Activated naive CD4-positive, alpha-beta T cell treated with anti-CD3 and anti-CD28 coated beads, Interleukin-2, amount 10 ng/mL, durations not matched to agents 7 days and 5 days (primary cell): ENCODE data around the gene SH3TC1.

Source experiments
- CTCF ChIA-PET: fragments of 350-600 bp; sonication (Branson Sonifier 250); formaldehyde crosslinking; loops from one replicate; lab custom pipeline; 2021; ENCODE audit warnings: antibody characterized with exemption; lab: Charles Lee
- DNase-seq: peaks from one replicate; pipeline ENCODE4 v3.0.0-alpha.2; 2020
- H3K27ac Mint-ChIP-seq: one replicate; pipeline ENCODE4 v1.8.0; 2021; ENCODE audit warnings: mild to moderate bottlenecking, moderate library complexity, mixed read lengths
- H3K27me3 Mint-ChIP-seq: one replicate; pipeline ENCODE4 v1.8.0; 2021; ENCODE audit warnings: mild to moderate bottlenecking, mixed read lengths
- H3K36me3 Mint-ChIP-seq: one replicate; pipeline ENCODE4 v1.8.0; 2021; ENCODE audit warnings: mixed read lengths
- H3K4me1 Mint-ChIP-seq: one replicate; pipeline ENCODE4 v1.8.0; 2021; ENCODE audit warnings: mixed read lengths
- H3K4me3 Mint-ChIP-seq: one replicate; pipeline ENCODE4 v1.8.0; 2021; ENCODE audit warnings: mild to moderate bottlenecking, moderate library complexity, mixed read lengths
- H3K9me3 Mint-ChIP-seq: one replicate; pipeline ENCODE4 v1.8.0; 2021; ENCODE audit warnings: mixed read lengths

SH3TC1 gene

GRCh38 chr4:8180310-8181093 is 18.6 kb upstream of the SH3TC1 start:
- CTCF ChIA-PET: interaction anchor here (1.1 to 1.2 kb wide), 2 partner anchors 13 to 62 kb away, joined by 3 read pairs; no protein-coding TSS in a partner anchor
- DNase-seq: no peak
- Mint-ChIP-seq H3K4me1 (no peaks in the 10 kb centered on the region), H3K4me3 (no peak overlapping the region), H3K27me3 (peaks cover 12% of the 10 kb centered on the region), H3K9me3 (peaks cover 3% of the 10 kb centered on the region), H3K27ac (no peak overlapping the region), H3K36me3 (no peaks in the 10 kb centered on the region)

- no peaks in the 10 kb centered on the region for H3K4me1 Mint-ChIP-seq
- CTCF ChIA-PET: interaction anchor here (0.6 kb wide), 1 partner anchor 380 kb away, joined by 3 read pairs; no protein-coding TSS in a partner anchor
- peaks cover 3% of the 10 kb centered on the region for H3K9me3 Mint-ChIP-seq
- no peak overlapping the region for H3K4me3 Mint-ChIP-seq
- H3K36me3 Mint-ChIP-seq: no peaks in the 10 kb centered on the region
- H3K27ac Mint-ChIP-seq: no peak overlapping the region
- peaks cover 12% of the 10 kb centered on the region for H3K27me3 Mint-ChIP-seq
- no peak for DNase-seq
Measured at GRCh38 chr4:8181119-8181518, 18.0 kb upstream of the SH3TC1 start.

DNA sequence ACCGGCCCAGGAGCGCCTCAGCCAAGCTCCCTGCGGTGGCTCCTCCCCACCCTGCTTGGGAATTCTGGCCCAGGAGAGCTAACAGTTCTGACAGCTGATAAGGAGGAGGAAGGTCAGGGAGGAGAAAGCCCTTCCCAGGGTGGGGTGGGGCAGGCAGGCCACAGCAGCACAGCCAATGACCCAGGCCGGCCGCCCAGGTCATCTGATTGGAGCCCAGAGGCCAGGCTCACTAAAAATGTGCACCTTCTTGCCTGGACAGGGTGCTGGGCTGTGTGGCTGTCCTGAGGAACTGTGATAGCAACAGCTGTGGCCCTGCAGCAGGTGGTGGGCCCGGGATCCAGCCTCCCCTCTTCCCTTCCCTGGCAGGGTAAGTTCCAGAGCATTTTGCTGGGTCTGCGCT is 17.2 kb upstream of the SH3TC1 start:
- H3K9me3 Mint-ChIP-seq: peaks cover 3% of the 10 kb centered on the region
- no peaks in the 10 kb centered on the region for H3K4me1 Mint-ChIP-seq
- CTCF ChIA-PET: no interaction called here
- H3K36me3 Mint-ChIP-seq: no peaks in the 10 kb centered on the region
- no peak overlapping the region for H3K4me3 Mint-ChIP-seq
- peaks cover 6% of the 10 kb centered on the region for H3K27me3 Mint-ChIP-seq
- no peak for DNase-seq
- H3K27ac Mint-ChIP-seq: no peak overlapping the region

GRCh38 chr4:8182294-8182693 is 16.8 kb upstream of the SH3TC1 start:
- no peak for DNase-seq
- H3K4me3 Mint-ChIP-seq: no peak overlapping the region
- peaks cover 3% of the 10 kb centered on the region for H3K9me3 Mint-ChIP-seq
- H3K27ac Mint-ChIP-seq: no peak overlapping the region
- peaks cover 3% of the 10 kb centered on the region for H3K27me3 Mint-ChIP-seq
- no peaks in the 10 kb centered on the region for H3K4me1 Mint-ChIP-seq
- CTCF ChIA-PET: no interaction called here
- no peaks in the 10 kb centered on the region for H3K36me3 Mint-ChIP-seq

- no peaks in the 10 kb centered on the region for H3K36me3 Mint-ChIP-seq
- peaks cover 3% of the 10 kb centered on the region for H3K9me3 Mint-ChIP-seq
- no peak overlapping the region for H3K4me3 Mint-ChIP-seq
- no peak overlapping the region for H3K27ac Mint-ChIP-seq
- no peak for DNase-seq
- CTCF ChIA-PET: no interaction called here
- peaks cover 3% of the 10 kb centered on the region for H3K27me3 Mint-ChIP-seq
- no peaks in the 10 kb centered on the region for H3K4me1 Mint-ChIP-seq
Measured at GRCh38 chr4:8182858-8183725, 16.0 kb upstream of the SH3TC1 start.

GRCh38 chr4:8184061-8184460 is 15.0 kb upstream of the SH3TC1 start:
- Mint-ChIP-seq H3K9me3 (peaks cover 3% of the 10 kb centered on the region), H3K36me3 (no peaks in the 10 kb centered on the region), H3K27ac (no peak overlapping the region), H3K4me1 (no peaks in the 10 kb centered on the region), H3K4me3 (no peak overlapping the region), H3K27me3 (peaks cover 3% of the 10 kb centered on the region)
- DNase-seq: no peak
- CTCF ChIA-PET: no interaction called here

GRCh38 chr4:8185295-8185694 is 13.8 kb upstream of the SH3TC1 start:
- Mint-ChIP-seq H3K4me3 (no peak overlapping the region), H3K36me3 (no peaks in the 10 kb centered on the region), H3K9me3 (peaks cover 3% of the 10 kb centered on the region), H3K4me1 (no peaks in the 10 kb centered on the region), H3K27me3 (peaks cover 8% of the 10 kb centered on the region), H3K27ac (no peak overlapping the region)
- CTCF ChIA-PET: no interaction called here
- no peak for DNase-seq

DNA sequence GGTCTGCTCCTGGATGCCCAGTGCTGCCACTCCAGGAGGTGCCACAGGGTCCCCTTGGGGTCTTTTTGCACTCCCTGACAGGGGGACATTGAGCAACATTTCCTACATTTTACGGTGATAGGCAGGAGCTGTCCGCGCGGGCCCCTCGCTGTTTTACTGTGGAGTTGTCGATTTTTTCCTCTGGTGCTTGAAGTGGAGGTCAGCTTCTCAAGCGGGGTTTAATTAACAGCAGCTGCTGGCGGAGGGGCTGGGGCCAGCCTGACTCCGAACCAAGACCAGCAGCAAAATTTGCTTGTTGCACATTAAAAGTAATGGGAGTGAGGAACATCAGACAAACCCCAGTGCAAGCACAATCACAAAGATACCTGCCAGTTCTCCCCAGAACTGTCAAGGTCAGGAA is 13.2 kb upstream of the SH3TC1 start:
- CTCF ChIA-PET: no interaction called here
- Mint-ChIP-seq H3K9me3 (peaks cover under 1% of the 10 kb centered on the region), H3K4me1 (no peaks in the 10 kb centered on the region), H3K36me3 (no peaks in the 10 kb centered on the region), H3K27me3 (peaks cover 8% of the 10 kb centered on the region), H3K4me3 (no peak overlapping the region), H3K27ac (no peak overlapping the region)
- no peak for DNase-seq

- Mint-ChIP-seq H3K9me3 (no peaks in the 10 kb centered on the region), H3K36me3 (no peaks in the 10 kb centered on the region), H3K4me1 (no peaks in the 10 kb centered on the region), H3K4me3 (no peak overlapping the region), H3K27me3 (peaks cover 10% of the 10 kb centered on the region), H3K27ac (no peak overlapping the region)
- no peak for DNase-seq
- CTCF ChIA-PET: no interaction called here
Measured at GRCh38 chr4:8188085-8188484, 11.0 kb upstream of the SH3TC1 start.

GRCh38 chr4:8188743-8189550 is 10.1 kb upstream of the SH3TC1 start:
- no peak overlapping the region for H3K4me3 Mint-ChIP-seq
- H3K27ac Mint-ChIP-seq: no peak overlapping the region
- no peaks in the 10 kb centered on the region for H3K4me1 Mint-ChIP-seq
- no peaks in the 10 kb centered on the region for H3K36me3 Mint-ChIP-seq
- peaks cover 18% of the 10 kb centered on the region for H3K27me3 Mint-ChIP-seq
- CTCF ChIA-PET: interaction anchor here (0.9 kb wide), 1 partner anchor 10 kb away, joined by 3 read pairs; no protein-coding TSS in a partner anchor
- DNase-seq: no peak
- no peaks in the 10 kb centered on the region for H3K9me3 Mint-ChIP-seq

DNA sequence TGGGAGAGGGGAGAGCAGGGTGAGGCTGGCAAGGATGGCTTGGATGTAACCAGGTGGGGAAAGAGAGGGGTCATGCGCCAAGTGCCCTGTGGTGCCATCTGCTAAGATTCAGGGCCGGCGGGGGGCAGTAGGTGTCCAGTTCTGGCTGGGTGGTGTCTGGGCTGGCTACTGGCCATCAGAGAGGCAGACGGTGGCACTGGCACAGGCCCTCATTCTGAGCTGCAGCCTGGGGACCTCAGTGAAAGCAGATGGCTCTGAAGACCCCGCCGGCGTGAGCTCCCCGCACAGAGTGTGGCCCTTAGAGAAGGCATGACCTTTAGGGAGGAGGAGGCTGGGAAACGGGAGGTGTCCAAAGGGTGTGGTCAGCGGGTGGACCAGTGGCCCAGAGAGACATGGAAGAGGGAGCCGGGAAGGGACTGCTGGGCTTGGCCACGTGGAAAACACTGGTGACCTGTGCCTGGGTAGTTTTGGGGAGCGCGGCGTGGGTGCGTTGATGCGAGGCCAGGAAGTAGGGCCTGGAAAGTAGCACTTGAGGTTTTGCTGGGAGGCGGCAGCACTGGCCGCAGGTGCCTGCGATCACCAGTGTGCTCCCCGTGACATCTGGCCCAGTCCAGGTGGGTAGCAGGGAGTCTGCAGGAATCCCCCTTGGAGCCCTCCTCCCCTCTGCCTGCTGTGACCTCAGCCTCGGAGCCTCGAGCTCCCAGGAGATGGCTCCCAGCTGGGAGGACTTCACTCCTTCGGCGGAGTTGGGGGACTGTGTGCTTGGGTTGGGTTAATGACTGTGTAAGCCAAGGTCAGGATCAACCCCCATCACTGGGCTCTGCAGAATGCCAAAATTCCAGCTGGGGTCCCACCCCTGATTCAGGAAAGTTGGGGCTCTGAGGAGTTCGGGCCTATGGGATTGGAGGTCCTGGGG is 9.3 kb upstream of the SH3TC1 start:
- no peak for DNase-seq
- H3K4me1 Mint-ChIP-seq: no peaks in the 10 kb centered on the region
- H3K27ac Mint-ChIP-seq: no peak overlapping the region
- H3K27me3 Mint-ChIP-seq: peaks cover 27% of the 10 kb centered on the region
- H3K4me3 Mint-ChIP-seq: no peak overlapping the region
- no peaks in the 10 kb centered on the region for H3K36me3 Mint-ChIP-seq
- no peaks in the 10 kb centered on the region for H3K9me3 Mint-ChIP-seq
- CTCF ChIA-PET: interaction anchor here (0.9 to 3.0 kb wide), 2 partner anchors 11 to 13 kb away, joined by 3 to 15 read pairs; no protein-coding TSS in a partner anchor

DNA sequence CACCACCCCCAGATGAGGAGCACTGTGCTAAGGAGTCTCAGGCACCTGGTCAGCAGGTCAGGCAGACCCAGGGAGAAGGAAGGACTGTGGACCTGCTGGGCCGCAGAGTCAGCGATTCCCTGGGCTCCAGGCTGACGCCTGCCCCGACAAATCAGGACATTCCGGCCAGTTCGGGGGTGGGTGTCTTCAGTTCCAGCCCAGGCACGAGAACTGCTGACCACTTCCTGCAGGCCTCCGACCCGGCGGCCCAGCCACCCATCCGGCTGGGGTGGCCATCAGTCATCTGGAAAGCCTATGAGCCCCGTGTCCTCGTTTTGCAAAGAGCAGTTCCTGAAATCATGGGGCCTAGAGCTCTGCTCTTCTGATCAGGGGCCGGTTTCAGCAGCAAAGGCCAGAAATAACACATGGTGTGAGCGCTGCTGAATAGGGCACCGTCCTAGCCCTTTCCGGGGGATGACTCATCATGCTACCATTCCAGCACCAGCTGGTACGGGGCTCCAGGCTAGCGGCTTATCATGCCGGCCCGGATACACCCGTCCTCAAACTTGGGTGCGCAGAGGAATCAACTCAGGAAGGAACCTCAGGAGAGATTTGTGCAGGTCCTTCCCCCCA is 7.8 kb upstream of the SH3TC1 start:
- H3K27ac Mint-ChIP-seq: no peak overlapping the region
- CTCF ChIA-PET: interaction anchor here (3.0 kb wide), 1 partner anchor 14 kb away, joined by 15 read pairs; no protein-coding TSS in a partner anchor
- DNase-seq: no peak
- H3K9me3 Mint-ChIP-seq: no peaks in the 10 kb centered on the region
- H3K27me3 Mint-ChIP-seq: peaks cover 35% of the 10 kb centered on the region
- no peaks in the 10 kb centered on the region for H3K4me1 Mint-ChIP-seq
- no peaks in the 10 kb centered on the region for H3K36me3 Mint-ChIP-seq
- H3K4me3 Mint-ChIP-seq: no peak overlapping the region
